Thoracic aorta (tissue), 2 donors: ENCODE measurements around the gene CARMIL1. TPM values are rescaled to one million over a fixed set of nuclear protein-coding genes. Genes with fewer than 3 reads are reported as not detected.

Experiments
- ATAC-seq: fragments of 150-250 bp; one replicate; pipeline ENCODE4 v1.8.0; 2017; ENCODE audit warnings: low read depth; ENCODE audit not compliant: insufficient number of reproducible peaks, low FRiP score
- DNase-seq: peaks from one replicate; pipeline ENCODE4 v3.0.0-alpha.2; 2020; ENCODE audit warnings: low spot score
- H3K27ac ChIP-seq, 2 donors: fragments of 200-600 bp; sonication (generic); 1 replicate in 1 of 2; 2 replicates in 1 of 2; pipeline ENCODE4 v1.5.1; 2016; ENCODE audit warnings: mild to moderate bottlenecking in 2 of 2, moderate library complexity in 2 of 2
- H3K27me3 ChIP-seq: fragments of 200-600 bp; sonication (generic); replicated peaks from 2 replicates; pipeline ENCODE4 v1.6.0; 2016; ENCODE audit warnings: mild to moderate bottlenecking; ENCODE audit not compliant: insufficient read depth
- H3K36me3 ChIP-seq: fragments of 200-600 bp; sonication (generic); one replicate; pipeline ENCODE4 v1.5.1; 2016
- H3K4me1 ChIP-seq, 2 donors: fragments of 200-600 bp; sonication (generic); 1 replicate in 1 of 2; 2 replicates in 1 of 2; pipeline versions ENCODE4 v1.5.1 to v1.6.0; 2016; ENCODE audit warnings: low read depth in 2 of 2, mild to moderate bottlenecking in 1 of 2; ENCODE audit not compliant: control insufficient read depth in 1 of 2
- H3K4me3 ChIP-seq: fragments of 200-600 bp; sonication (generic); 2 replicates; pipeline ENCODE4 v1.5.1; 2016; ENCODE audit warnings: mild to moderate bottlenecking
- H3K9me3 ChIP-seq: fragments of 200-600 bp; sonication (generic); 2 replicates; pipeline ENCODE4 v1.5.1; 2016
- total RNA-seq, 2 donors: library from RNA; depleted of rRNA; stranded (reverse); fragments of >200 nt; gene quantifications; one replicate each; pipeline versions ENCODE4 v1.1.0 to v1.2.3, GENCODE V29; 2016
- TF ChIP-seq, protein P1 (sequence below): fragments of 200-600 bp; sonication (generic); IDR thresholded peaks from one replicate; pipeline ENCODE4 v1.5.1; 2019; ENCODE audit warnings: antibody characterized with exemption

CARMIL1 gene
- total RNA-seq, 2 donors from 2014 or later: 60.4 to 63.0 TPM

DNA sequence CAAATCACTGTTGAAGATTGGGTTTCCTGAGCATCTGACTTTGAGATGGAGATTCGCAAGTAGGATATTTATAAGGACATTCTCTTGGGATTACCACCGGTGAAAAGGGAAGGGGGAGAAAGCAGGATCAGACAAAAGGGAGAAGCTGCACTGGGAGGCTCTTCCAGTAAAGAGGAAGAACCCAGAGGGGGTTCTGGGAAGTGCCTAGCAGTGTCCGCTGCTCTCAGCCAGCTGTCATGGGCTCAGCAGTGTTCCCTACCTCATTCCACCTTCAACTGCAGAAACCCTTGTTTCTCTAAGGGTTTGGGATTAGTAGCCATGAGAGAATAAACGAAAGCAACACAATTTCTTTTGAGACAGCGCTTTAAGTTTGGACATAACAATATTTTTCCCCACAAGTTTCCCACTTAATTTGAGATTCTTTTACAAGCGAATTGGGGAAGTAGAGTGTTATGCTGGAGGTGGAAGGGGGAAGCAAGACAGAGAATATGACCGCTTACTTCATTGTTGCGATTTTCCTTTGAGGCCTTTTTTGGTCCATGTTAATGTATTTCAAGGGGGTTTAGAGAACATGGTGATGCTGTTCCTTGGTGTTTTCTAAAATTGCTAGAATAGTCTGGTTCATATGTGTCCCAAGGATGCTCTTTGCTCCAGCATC, 218.3 kb downstream of the CARMIL1 start:
- Histone ChIP-seq H3K27me3 (no peaks in the 10 kb centered on the region), H3K9me3 (no peaks in the 10 kb centered on the region), H3K4me1 (no peaks in the 10 kb centered on the region), H3K4me3 (no peak overlapping the region), H3K27ac (no peak overlapping the region), H3K36me3 (peaks cover 5% of the 10 kb centered on the region)
- ATAC-seq: no peak
- TF ChIP-seq, protein P1, sequence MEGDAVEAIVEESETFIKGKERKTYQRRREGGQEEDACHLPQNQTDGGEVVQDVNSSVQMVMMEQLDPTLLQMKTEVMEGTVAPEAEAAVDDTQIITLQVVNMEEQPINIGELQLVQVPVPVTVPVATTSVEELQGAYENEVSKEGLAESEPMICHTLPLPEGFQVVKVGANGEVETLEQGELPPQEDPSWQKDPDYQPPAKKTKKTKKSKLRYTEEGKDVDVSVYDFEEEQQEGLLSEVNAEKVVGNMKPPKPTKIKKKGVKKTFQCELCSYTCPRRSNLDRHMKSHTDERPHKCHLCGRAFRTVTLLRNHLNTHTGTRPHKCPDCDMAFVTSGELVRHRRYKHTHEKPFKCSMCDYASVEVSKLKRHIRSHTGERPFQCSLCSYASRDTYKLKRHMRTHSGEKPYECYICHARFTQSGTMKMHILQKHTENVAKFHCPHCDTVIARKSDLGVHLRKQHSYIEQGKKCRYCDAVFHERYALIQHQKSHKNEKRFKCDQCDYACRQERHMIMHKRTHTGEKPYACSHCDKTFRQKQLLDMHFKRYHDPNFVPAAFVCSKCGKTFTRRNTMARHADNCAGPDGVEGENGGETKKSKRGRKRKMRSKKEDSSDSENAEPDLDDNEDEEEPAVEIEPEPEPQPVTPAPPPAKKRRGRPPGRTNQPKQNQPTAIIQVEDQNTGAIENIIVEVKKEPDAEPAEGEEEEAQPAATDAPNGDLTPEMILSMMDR: no peak
- DNase-seq: no peak

DNA sequence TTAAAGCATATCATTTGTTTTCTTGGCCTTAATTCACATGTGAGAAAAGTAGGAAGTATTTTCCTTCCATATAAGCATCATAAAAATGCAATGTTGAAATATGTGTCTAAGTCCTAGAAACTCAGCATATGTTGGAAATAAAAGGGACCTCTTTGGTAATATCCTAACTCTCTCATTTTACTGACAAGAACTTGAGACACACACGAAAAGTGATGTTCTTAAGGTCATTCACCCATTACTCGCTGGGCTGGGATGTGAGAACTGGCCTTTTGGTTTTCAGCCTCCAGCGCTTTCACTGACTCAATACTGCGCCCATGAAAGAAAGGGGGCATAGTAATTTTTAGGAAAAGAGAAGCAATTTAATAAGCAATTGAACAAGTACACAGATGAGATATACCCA, 219.3 kb downstream of the CARMIL1 start:
- TF ChIP-seq, protein P1: no peak
- no peak for ATAC-seq
- DNase-seq: no peak
- Histone ChIP-seq H3K4me3 (no peak overlapping the region), H3K27me3 (no peaks in the 10 kb centered on the region), H3K36me3 (peaks cover 5% of the 10 kb centered on the region), H3K9me3 (no peaks in the 10 kb centered on the region), H3K27ac (no peak overlapping the region), H3K4me1 (no peaks in the 10 kb centered on the region)

DNA sequence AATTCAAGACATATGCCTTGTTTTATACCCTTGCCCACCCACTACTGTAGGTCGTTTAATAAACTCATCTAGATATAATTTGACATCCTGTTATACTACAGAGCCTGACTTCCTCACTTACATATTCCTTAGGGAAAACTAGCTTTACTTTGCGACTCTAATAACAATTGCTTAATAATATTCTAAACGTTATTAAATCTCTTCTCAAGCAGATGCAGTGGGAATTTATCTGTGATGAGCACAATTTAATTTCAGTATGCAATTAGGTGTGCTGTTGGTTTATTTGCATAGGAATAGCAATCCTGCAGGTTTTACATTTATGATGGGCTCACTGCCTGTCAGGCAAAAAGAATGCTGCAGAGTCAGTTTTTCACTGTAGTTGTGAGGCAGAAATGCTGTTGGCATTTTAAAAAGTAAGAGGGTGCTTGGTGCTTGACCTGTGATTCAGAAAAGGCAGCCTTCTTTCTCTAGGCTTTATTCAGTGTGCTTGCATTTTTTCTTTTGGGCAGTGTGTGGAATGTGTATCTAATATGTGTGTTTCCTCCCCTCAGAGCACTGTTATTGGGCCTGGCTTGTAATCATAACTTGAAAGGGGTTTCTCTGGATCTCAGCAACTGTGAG, 220.6 kb downstream of the CARMIL1 start:
- Histone ChIP-seq H3K27me3 (no peaks in the 10 kb centered on the region), H3K4me1 (no peaks in the 10 kb centered on the region), H3K9me3 (no peaks in the 10 kb centered on the region), H3K27ac (no peak overlapping the region), H3K36me3 (peaks cover 5% of the 10 kb centered on the region), H3K4me3 (no peak overlapping the region)
- TF ChIP-seq, protein P1: no peak
- ATAC-seq: no peak
- no peak for DNase-seq

DNA sequence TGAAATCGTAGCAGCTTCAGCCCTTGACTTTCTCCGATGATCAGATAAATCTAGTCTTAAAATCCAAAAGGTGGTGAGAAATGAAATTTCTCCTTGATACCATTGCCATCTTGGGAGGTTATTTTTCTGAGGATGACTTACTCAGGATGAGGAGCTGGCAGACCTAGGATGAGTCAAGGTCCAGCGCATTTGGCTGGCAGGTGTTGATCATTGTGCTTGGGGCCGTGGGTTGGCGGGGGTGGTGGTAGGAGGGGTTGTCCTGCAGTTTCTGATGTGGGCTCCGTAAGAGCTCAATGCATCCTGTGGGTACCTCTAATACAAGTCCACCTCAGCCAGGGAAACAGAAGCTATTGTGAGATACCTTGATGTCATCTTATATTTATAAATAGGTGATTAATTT, 224.5 kb downstream of the CARMIL1 start:
- Histone ChIP-seq H3K4me3 (no peak overlapping the region), H3K36me3 (peaks cover 5% of the 10 kb centered on the region), H3K9me3 (no peaks in the 10 kb centered on the region), H3K4me1 (no peaks in the 10 kb centered on the region), H3K27me3 (no peaks in the 10 kb centered on the region), H3K27ac (no peak overlapping the region)
- ATAC-seq (no peak), DNase-seq (no peak)
- TF ChIP-seq, protein P1: no peak

DNA sequence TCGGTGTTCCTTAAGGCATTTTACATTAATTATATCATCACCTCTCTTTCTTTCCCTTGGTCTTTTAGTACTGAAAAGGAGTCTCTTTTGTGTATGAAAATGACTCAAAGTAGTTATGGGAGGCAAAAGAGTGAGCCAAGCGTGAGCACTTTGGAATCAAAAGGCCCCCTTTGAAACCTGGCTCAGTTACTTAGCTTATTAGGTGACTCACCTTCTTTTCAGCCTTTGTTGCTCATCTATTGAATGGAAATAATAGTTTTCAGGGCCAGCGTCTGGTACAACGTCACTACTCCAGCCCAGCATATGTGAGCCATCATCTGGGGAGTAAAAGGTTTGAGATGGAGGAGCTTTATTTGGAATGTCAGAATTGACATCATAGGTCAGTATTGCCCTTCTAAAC, 225.5 kb downstream of the CARMIL1 start:
- H3K27me3 ChIP-seq: no peaks in the 10 kb centered on the region

More for the DNA sequence above, 225.5 kb downstream of the CARMIL1 start:
- Histone ChIP-seq H3K4me3 (no peak overlapping the region), H3K4me1 (peaks cover 3 to 4% of the 10 kb centered on the region in 2 donors), H3K27ac (no peak overlapping the region), H3K9me3 (no peaks in the 10 kb centered on the region), H3K36me3 (peaks cover 4% of the 10 kb centered on the region)
- ATAC-seq: no peak
- DNase-seq: no peak
- TF ChIP-seq, protein P1: no peak
